ENCODE measurements around the gene ACVR1C. TPM values are rescaled to one million over a fixed set of nuclear protein-coding genes. Genes with fewer than 3 reads are reported as not detected.

The ACVR1C gene
- total and polyA plus RNA-seq, 2 of the 4 experiments (the other 2 are of a cell fraction) = 0.07 to 0.18 TPM

GRCh38 chr2:157488877-157489276 lies 139.8 kb downstream of the ACVR1C start:
- intact Hi-C loops (cut with micrococcal nuclease) (no loop called here), in situ Hi-C loops (cut with MboI; ENCODE audit: low sequenced_read_pairs) (loop anchor here (25.0 kb wide), 1 partner anchor 273 kb away; no protein-coding TSS in a partner anchor), dilution Hi-C loops (cut with HindIII; ENCODE audit: low sequenced_read_pairs, unreplicated experiment) (no loop called here)
- no peak overlapping the region for H4K5ac ChIP-seq (ENCODE audit: low read depth, low read length)
- DNase-seq (no peak), ATAC-seq (ENCODE audit: low read depth) (no peak)
- H2AFZ ChIP-seq (replicated peaks; ENCODE audit: low read length, poor library complexity) = no peak overlapping the region
- WGBS, 2 experiments (ENCODE audit: extremely low coverage in 2 of 2, insufficient read length in 1 of 2) = no CpG with 5 or more reads among the region's 3 CpGs
- H3K4me1 ChIP-seq (ENCODE audit: control insufficient read depth, insufficient read depth, low read length) = no peaks in the 10 kb centered on the region
- H4K8ac ChIP-seq (ENCODE audit: low read depth in 2 of 2, low read length in 2 of 2) = no peak overlapping the region
- no peak overlapping the region for H2BK5ac ChIP-seq (ENCODE audit: low read depth, low read length, poor library complexity, severe bottlenecking)
- H2BK20ac ChIP-seq (ENCODE audit: low read depth, low read length) = no peak overlapping the region
- no peak overlapping the region for H2AK5ac ChIP-seq (ENCODE audit: low read depth, low read length)
- H3K56ac ChIP-seq (ENCODE audit: extremely low read depth, insufficient read depth, low read length) = no peak overlapping the region
- no peaks in the 10 kb centered on the region for H4K20me1 ChIP-seq (ENCODE audit: insufficient read depth, low read length)
- no peak overlapping the region for H3K4ac ChIP-seq (ENCODE audit: low read depth, low read length)
- no peak overlapping the region for H3K27ac ChIP-seq (ENCODE audit: insufficient read depth, low read length)
- H3K4me3 ChIP-seq (ENCODE audit: insufficient read depth, low read depth, low read length) = no peak overlapping the region
- H3K9me3 ChIP-seq (ENCODE audit: control insufficient read depth, insufficient read depth, low read length) = no peaks in the 10 kb centered on the region
- H2BK120ac ChIP-seq (ENCODE audit: low read depth, low read length) = no peak overlapping the region
- no peaks in the 10 kb centered on the region for H3K9me1 ChIP-seq (ENCODE audit: insufficient read depth, low read length)
- no peak overlapping the region for H3K23ac ChIP-seq (ENCODE audit: low read depth, low read length)
- H4K91ac ChIP-seq (ENCODE audit: insufficient read depth, low read depth, low read length) = no peak overlapping the region
- H3K36me3 ChIP-seq (ENCODE audit: control insufficient read depth, insufficient read depth, low read length) = no peaks in the 10 kb centered on the region
- no peak overlapping the region for H3K9ac ChIP-seq (ENCODE audit: low read depth, low read length)
- TF ChIP-seq POLR2A (IDR thresholded peaks at IDR 0.05; ENCODE audit: low read depth, low read length) (no peak), CEBPB (IDR thresholded peaks at IDR 0.05; ENCODE audit: low read depth, low read length) (no peak), RFX5 (IDR thresholded peaks at IDR 0.05; ENCODE audit: low read depth, low read length) (no peak), NFE2L2 (IDR thresholded peaks at IDR 0.05; ENCODE audit: low read depth, low read length) (no peak), BHLHE40 (IDR thresholded peaks at IDR 0.05; ENCODE audit: low read depth, low read length) (no peak), MXI1 (IDR thresholded peaks at IDR 0.05; ENCODE audit: borderline replicate concordance, low read depth, low read length) (no peak), RAD21 (IDR thresholded peaks at IDR 0.05; ENCODE audit: low read length) (no peak), MAZ (IDR thresholded peaks at IDR 0.05; ENCODE audit: borderline replicate concordance, low read depth, low read length) (no peak), CHD1 (IDR thresholded peaks at IDR 0.05; ENCODE audit: low read depth, low read length) (no peak), RCOR1 (IDR thresholded peaks at IDR 0.05; ENCODE audit: insufficient replicate concordance, low read length) (no peak), USF2 (IDR thresholded peaks at IDR 0.05; ENCODE audit: low read depth, low read length) (no peak), SMC3 (IDR thresholded peaks at IDR 0.05; ENCODE audit: low read depth, low read length) (no peak), FOS (IDR thresholded peaks at IDR 0.05; ENCODE audit: low read depth, low read length) (no peak), MAFK (IDR thresholded peaks at IDR 0.05; ENCODE audit: low read depth, low read length) (no peak)
- no peak overlapping the region for H2BK15ac ChIP-seq (ENCODE audit: low read depth, low read length)
- no peak overlapping the region for H2AK9ac ChIP-seq (replicated peaks; ENCODE audit: low read depth, low read length, poor library complexity)
- no TSS peak for BruUV-seq (replicated peaks)
- POLR2A ChIA-PET (ENCODE audit: unreplicated experiment) = no interaction called here
- no peak overlapping the region for H3K14ac ChIP-seq (replicated peaks; ENCODE audit: low read depth, low read length)
- H3K79me1 ChIP-seq (ENCODE audit: low read depth in 1 of 2, low read length in 2 of 2) = no peaks in the 10 kb centered on the region
- H3K18ac ChIP-seq (ENCODE audit: low read depth, low read length) = no peak overlapping the region
- peaks cover 2% of the 10 kb centered on the region for H3K27me3 ChIP-seq (ENCODE audit: control insufficient read depth, insufficient read depth, low read length)
- CTCF ChIA-PET = interaction anchor here (0.6 kb wide), 1 partner anchor 102 kb away, joined by 3 read pairs; no protein-coding TSS in a partner anchor
- H3K4me2 ChIP-seq (ENCODE audit: low read depth, low read length) = no peak overlapping the region

Data from IMR-90 (cell line).